Ovary (tissue), 9 donors: ENCODE measurements around the gene AUTS2. TPM values are rescaled to one million over a fixed set of nuclear protein-coding genes. Genes with fewer than 3 reads are reported as not detected.

Experiments used
- DNase-seq, 5 donors: peaks; one replicate each; pipeline ENCODE4 v3.0.0-alpha.2; 2019 to 2020
- H3K27ac ChIP-seq, 2 donors: fragments of 200-600 bp; one replicate each; pipeline versions ENCODE4 v1.5.1 to v1.8.0; 2019 to 2022
- H3K27me3 ChIP-seq: fragments of 200-600 bp; one replicate; pipeline ENCODE4 v1.8.0; 2022
- H3K36me3 ChIP-seq: fragments of 200-600 bp; sonication (generic); one replicate; pipeline ENCODE4 v1.5.1; 2019
- H3K4me1 ChIP-seq: one replicate; pipeline ENCODE4 v1.8.1; 2013; ENCODE audit warnings: mild to moderate bottlenecking, moderate library complexity; ENCODE audit not compliant: insufficient read depth
- H3K4me3 ChIP-seq: fragments of 200-600 bp; sonication (generic); one replicate; pipeline ENCODE4 v1.5.1; 2017
- H3K9me3 ChIP-seq, 2 donors: fragments of 200-600 bp in 1 of 2; sonication (generic) in 1 of 2; one replicate each; pipeline versions ENCODE4 v1.5.1 to v1.8.1; 2013 to 2019; ENCODE audit warnings: mild to moderate bottlenecking in 1 of 2, moderate library complexity in 1 of 2
- EP300 ChIP-seq: sonication (generic); formaldehyde crosslinking; IDR thresholded peaks from one replicate; pipeline ENCODE4 v1.6.1; 2017; ENCODE audit warnings: antibody characterized with exemption
- POLR2A ChIP-seq: fragments of 450-650 bp; IDR thresholded peaks from one replicate; pipeline ENCODE4 v1.6.1; 2017; ENCODE audit warnings: antibody characterized with exemption, mild to moderate bottlenecking, moderate library complexity
- WGBS, 3 donors: extraction: QIAGEN DNeasy Blood & Tissue Kit in 1 of 3; methylation state at CpG; one replicate each; pipeline versions ENCODE4 v1.1.5 to v1.1.7; 2013 to 2017; 5-methylcytosine and 5-hydroxymethylcytosine counted together
- intact Hi-C, 4 donors: fragments of 100-400 bp; cut with DNase I; formaldehyde crosslinking; loops; one replicate each; pipeline versions ENCODE4 v1.11.0 to v1.15.1; 2022 to 2023
- polyA plus RNA-seq, 2 donors: library from polyadenylated mRNA; stranded (reverse); fragments of 200-250 nt in 1 of 2; fragments of 350-450 nt in 1 of 2; fragmentation: Illumina TruSeq in 1 of 2; extraction: RNeasy Lipid Tissue Mini Kit (QIAGEN cat#74804) in 1 of 2; gene quantifications; one replicate each; pipeline ENCODE4 v1.2.3, GENCODE V29; 2013 to 2014
- total RNA-seq, 7 donors: library from RNA; depleted of rRNA in 2 of 7; stranded (reverse); fragments of >200 nt in 2 of 7; fragmentation: NEBNext Ultra II Directional in 3 of 7; extraction: Animal tissue kit (Norgen Biotek cat#: 25700) in 3 of 7; gene quantifications; one replicate each; pipeline versions ENCODE4 v1.1.0 to v1.2.4, GENCODE V29; 2016 to 2023
- TF ChIP-seq, protein P1 (sequence below), 3 donors: fragments of 450-650 bp in 2 of 3; fragments of 200-600 bp in 1 of 3; IDR thresholded peaks; one replicate each; pipeline versions ENCODE4 v1.5.1 to v1.8.0; 2016 to 2022; ENCODE audit warnings: antibody characterized with exemption in 3 of 3, mild to moderate bottlenecking in 1 of 3
- donor health status: DM: no; HTN: no; CAD: no; lungs with moderate emphysema.
- donor health status: DM: no; HTN: no; CAD: no.
- donor health status: Bipolar disorder and iron deficiency.
- donor health status: DM: yes; HTN: yes; CAD: no.
- donor health status: DM: no; HTN: no; CAD: no.
- donor health status: DM: yes; HTN: yes; CAD: no.

The AUTS2 gene
- total and polyA plus RNA-seq, 9 donors, result 18.3 to 60.9 (median 44.9) TPM

DNA sequence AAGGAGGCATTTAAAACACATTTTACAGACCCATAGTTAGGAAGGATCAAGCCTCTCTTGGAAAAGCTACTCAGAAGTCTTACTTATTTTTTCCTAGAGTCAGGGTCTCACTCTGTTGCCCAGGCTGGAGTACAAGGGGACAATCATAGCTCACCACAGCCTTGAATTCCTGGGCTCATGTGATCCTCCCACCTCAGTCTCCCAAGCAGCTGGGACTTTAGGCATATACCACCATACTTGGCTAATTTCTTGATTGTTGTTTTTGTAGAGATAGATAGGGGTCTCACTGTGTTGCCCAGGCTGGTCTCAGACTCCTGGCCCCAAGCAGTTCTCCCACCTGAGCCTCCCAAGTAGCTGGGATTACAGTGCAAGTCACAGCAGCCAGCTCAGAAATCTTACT lies 1179.0 kb downstream of the AUTS2 start:
- no peaks in the 10 kb centered on the region for H3K9me3 ChIP-seq
- no peaks in the 10 kb centered on the region for H3K36me3 ChIP-seq
- H3K27me3 ChIP-seq, result no peaks in the 10 kb centered on the region
- no peak overlapping the region for H3K4me3 ChIP-seq
- no peak for DNase-seq
- peak overlapping the region in 1 of 2 donors; percentile 45 for H3K27ac ChIP-seq
- intact Hi-C loops, result no loop called here
- H3K4me1 ChIP-seq, result peaks cover 6% of the 10 kb centered on the region
- TF ChIP-seq EP300, result no peak
- TF ChIP-seq, protein P1, sequence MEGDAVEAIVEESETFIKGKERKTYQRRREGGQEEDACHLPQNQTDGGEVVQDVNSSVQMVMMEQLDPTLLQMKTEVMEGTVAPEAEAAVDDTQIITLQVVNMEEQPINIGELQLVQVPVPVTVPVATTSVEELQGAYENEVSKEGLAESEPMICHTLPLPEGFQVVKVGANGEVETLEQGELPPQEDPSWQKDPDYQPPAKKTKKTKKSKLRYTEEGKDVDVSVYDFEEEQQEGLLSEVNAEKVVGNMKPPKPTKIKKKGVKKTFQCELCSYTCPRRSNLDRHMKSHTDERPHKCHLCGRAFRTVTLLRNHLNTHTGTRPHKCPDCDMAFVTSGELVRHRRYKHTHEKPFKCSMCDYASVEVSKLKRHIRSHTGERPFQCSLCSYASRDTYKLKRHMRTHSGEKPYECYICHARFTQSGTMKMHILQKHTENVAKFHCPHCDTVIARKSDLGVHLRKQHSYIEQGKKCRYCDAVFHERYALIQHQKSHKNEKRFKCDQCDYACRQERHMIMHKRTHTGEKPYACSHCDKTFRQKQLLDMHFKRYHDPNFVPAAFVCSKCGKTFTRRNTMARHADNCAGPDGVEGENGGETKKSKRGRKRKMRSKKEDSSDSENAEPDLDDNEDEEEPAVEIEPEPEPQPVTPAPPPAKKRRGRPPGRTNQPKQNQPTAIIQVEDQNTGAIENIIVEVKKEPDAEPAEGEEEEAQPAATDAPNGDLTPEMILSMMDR (IDR thresholded peaks at IDR 0.05), result no peak
- no peak for TF ChIP-seq POLR2A

DNA sequence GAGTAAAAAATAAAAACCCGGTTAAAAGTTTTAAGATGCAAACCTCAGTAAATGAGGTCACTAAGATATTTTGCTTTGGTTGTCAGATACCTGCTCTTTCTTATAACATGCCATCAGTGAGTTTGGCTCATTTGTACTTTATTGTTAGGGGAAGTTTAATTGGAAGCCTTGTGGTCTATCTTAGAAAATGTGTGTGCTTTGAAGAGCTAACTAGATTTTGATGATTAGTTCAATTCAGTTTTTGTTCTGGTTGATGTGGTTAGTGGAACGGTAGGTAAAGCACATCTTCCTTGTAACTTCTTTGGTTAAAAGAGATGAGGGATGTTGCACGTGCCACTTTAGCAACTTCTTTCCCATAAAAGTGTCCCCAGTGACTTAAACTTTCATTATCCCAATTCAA lies 1180.3 kb downstream of the AUTS2 start:
- H3K27ac ChIP-seq, result no peak overlapping the region
- no peaks in the 10 kb centered on the region for H3K36me3 ChIP-seq
- TF ChIP-seq POLR2A (no peak), EP300 (no peak)
- TF ChIP-seq, protein P1 (IDR thresholded peaks at IDR 0.05), result no peak
- 93 to 95% (median 94%) methylated on average over 3 of the region's 3 CpGs for WGBS, 3 donors
- intact Hi-C loops, result no loop called here
- H3K4me3 ChIP-seq, result no peak overlapping the region
- peaks cover 6% of the 10 kb centered on the region for H3K4me1 ChIP-seq
- H3K9me3 ChIP-seq, result no peaks in the 10 kb centered on the region
- H3K27me3 ChIP-seq, result no peaks in the 10 kb centered on the region
- DNase-seq, result no peak

DNA sequence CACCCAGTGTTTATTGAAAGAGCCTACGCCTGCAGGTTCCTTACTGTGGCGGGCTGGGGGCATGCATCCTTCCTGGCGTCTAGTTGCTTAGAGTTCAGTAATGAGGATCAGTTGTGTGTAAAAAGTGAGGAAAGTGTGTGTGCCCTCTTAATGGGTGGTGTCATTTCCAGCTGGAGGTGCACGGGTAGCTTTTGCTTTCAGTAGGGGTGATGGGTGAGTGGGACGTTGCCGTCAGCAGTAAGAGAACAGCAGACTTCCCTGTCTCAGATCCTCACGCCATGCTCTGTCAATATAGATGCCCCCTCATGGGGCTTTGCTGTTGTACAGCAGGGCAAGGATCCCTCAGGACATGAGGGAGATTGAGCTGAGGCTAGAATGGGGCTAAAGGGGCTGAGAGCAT lies 1181.0 kb downstream of the AUTS2 start:
- Histone ChIP-seq H3K4me3 (no peak overlapping the region), H3K27ac (no peak overlapping the region), H3K9me3 (no peaks in the 10 kb centered on the region), H3K4me1 (peaks cover 6% of the 10 kb centered on the region), H3K27me3 (no peaks in the 10 kb centered on the region), H3K36me3 (no peaks in the 10 kb centered on the region)
- TF ChIP-seq POLR2A, result no peak
- TF ChIP-seq, protein P1 (IDR thresholded peaks at IDR 0.05), result no peak
- no peak for TF ChIP-seq EP300
- WGBS, 3 donors, result 81 to 88% (median 88%) methylated on average over 7 of the region's 7 CpGs
- no peak for DNase-seq
- intact Hi-C loops, result no loop called here

- DNase-seq, result no peak
- Histone ChIP-seq H3K27ac (no peak overlapping the region), H3K9me3 (no peaks in the 10 kb centered on the region), H3K4me1 (peaks cover 5% of the 10 kb centered on the region), H3K27me3 (no peaks in the 10 kb centered on the region), H3K4me3 (no peak overlapping the region), H3K36me3 (no peaks in the 10 kb centered on the region)
- TF ChIP-seq EP300, result no peak
- TF ChIP-seq, protein P1 (IDR thresholded peaks at IDR 0.05), result no peak
- no peak for TF ChIP-seq POLR2A
- intact Hi-C loops, result loop anchor here in 1 of 4 donors (10.0 kb wide), 1 partner anchor 577 kb away; no protein-coding TSS in a partner anchor
- WGBS, 3 donors, result 92 to 95% (median 92%) methylated on average over 11 of the region's 11 CpGs
These were observed 1183.6 kb downstream of the AUTS2 start for GRCh38 chr7:70781922-70782311.
